A172 (cell line): ENCODE results near the gene CCDC88C. TPM values are rescaled to one million over a fixed set of nuclear protein-coding genes. Genes with fewer than 3 reads are reported as not detected.

Experiments used
- DNase-seq: peaks from one replicate; pipeline ENCODE4 v3.0.0-alpha.2; 2015; ENCODE audit warnings: low spot score
- total RNA-seq: library from RNA; depleted of rRNA; stranded (reverse); fragments of >200 nt; shearing (Covaris generic); gene quantifications from 2 replicates; pipeline ENCODE4 v1.2.3, GENCODE V29; 2014

Gene CCDC88C
- total RNA-seq, 1 experiment from 2014 or later = 4.7 TPM

DNA sequence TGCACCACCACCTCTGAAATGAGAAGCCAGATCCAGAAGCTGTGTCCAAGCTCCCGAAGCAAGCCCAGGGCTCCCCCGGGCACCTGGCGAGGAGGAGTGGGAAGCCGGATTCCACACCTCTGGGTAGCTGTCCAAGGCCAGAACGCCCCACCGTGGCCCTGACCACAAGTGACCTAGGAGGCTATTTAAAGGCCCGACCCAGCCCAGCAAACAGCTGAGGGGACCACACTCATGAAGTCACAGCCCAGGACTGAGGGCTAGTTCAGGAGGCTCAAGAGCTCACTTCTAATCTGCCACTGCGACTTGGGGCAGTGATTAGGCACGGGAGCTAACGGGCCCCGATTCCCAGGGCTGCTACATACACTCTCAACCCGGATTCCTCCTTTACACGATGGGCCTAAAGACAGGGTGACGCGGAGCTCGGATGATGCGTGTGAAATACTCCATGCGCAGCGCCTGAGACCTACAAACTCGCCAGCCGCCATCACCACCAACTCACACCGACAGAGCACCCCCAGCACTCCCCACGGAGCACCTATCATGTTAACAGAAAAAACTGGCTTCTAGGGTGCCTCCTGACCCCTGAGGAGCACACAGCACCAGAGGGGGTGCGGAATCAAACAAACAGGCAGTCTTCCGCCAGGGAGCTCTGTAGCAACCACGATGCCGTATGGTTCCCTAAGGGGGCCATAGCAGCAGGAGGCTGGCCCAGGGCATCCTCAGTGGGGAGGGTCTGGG is 89.1 kb downstream of the CCDC88C start:
- DNase-seq = no peak

DNA sequence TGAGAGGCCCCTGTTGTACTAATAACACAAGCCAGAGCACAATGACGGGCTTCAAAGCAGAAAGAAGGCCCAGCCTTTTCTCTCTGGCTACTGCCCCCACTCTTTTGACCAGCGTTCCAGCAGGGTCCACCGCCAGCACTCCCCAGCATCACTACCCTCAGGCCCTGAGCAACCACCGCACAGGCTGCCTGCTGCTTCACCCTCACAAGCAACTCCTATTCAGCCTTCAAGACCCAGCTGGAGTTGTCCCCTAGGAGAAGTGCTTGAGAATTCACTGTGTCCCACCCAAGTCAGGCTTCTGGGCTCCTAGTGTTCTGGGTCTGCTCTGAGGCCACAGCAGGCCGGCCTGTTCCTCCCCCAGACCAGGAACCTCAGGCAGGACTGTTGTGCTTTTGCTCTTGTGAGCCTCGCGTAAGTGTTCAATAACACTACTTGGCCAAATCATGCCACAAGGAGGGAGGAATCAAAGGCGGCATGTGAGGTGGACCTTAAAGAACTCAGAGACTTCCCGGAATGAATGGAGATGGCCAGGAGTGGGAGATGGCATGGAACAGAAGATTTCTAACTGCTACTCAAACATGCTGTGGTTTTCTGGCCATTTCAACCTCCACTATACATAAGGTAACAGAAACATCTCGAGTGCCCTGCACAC is 89.8 kb downstream of the CCDC88C start:
- no peak for DNase-seq

DNA sequence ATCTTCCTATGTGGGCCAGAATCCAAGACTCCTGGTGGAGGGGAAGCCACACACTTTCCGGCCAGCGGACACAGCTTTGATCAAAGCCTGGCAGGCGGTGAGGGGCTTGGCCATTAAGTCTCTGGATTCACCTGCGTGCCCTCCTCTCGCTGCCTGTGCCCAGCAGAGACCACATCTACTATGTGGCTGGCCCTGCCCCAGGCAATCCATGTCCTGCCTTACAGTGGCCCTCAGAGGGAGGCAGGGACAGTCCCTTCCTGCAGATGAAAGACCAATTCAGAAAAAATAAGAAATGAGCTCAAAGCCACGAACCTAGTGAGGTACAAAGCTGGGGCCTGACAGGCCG is 90.4 kb downstream of the CCDC88C start:
- DNase-seq = no peak

DNA sequence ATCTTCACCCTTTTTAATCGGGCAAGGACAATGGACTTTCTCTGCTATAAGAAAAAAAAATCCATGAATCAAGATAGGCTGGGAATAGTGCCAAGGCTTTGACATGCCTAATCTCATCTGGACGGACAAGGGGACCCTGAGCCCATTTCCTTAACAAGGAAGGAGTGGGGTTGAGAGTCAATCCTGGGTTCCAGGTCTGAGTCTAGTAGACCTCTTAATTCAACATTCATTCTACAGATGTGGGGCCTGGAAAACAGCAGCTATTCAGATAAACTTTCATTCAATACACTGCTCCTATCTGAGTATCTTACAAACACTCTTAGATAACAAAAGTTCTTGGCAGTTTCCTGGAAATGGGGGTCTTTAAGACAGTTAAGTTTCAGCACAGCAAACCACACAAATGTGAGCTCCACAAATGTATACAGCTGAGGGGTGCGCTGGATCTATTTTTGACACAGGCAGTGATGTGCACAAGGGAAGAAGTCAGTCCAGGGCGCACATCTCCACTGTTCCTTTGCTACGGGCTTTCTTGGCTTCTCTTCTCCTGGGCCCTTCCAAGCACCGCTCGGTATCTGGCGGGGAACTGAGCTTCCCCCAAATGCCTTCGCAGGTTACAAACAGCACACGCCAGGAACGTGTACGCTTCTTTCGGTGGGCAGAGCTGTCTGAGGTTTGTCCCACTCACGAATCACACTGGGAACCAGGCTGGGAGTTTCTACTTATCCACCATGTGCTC is 90.9 kb downstream of the CCDC88C start:
- no peak for DNase-seq

DNA sequence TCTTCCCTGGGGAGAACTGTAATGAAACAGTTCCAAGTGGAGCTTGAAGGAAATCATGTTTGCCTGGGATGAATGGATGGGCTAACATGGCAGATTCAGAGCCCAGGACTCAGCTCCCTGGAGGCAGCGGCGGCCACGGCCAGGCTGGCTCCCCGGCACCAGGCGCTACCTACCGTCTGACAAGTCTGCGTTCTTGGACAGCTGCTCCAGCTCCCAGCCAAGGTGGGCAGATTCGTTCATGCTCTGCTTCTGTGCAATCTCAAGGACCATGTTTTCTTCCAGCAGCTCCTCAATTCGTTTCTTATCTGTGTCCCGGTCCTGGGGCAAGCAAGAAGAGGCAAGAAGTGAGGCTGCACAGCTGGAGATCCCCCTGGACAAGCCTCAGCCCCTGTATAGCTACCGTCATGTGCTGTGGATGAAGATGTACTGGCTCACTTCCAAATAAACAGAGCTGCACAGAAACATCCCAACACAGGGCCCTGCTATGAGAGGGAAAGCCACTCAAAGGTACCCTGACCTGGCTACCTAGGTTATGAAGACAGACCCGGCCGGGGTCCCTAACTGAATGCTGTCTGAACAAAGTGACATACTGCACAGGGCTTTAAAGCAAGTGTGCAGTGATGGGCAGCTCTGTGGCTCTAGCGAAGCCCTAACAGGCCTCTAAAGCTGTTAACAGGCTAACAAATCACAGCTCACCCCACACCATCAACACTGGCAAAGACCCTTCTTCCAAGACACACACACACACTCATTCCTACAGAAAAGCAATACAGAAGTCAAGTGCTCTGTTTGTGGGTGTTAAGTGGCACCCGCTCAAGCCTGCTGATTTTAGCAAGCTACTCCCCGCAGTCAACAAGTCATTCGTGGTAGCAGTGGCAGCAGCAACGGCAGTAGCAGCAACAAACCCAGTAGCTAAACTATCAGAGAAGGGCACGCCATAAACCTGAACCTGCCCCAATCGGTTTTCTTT is 92.7 kb downstream of the CCDC88C start:
- no peak for DNase-seq

DNA sequence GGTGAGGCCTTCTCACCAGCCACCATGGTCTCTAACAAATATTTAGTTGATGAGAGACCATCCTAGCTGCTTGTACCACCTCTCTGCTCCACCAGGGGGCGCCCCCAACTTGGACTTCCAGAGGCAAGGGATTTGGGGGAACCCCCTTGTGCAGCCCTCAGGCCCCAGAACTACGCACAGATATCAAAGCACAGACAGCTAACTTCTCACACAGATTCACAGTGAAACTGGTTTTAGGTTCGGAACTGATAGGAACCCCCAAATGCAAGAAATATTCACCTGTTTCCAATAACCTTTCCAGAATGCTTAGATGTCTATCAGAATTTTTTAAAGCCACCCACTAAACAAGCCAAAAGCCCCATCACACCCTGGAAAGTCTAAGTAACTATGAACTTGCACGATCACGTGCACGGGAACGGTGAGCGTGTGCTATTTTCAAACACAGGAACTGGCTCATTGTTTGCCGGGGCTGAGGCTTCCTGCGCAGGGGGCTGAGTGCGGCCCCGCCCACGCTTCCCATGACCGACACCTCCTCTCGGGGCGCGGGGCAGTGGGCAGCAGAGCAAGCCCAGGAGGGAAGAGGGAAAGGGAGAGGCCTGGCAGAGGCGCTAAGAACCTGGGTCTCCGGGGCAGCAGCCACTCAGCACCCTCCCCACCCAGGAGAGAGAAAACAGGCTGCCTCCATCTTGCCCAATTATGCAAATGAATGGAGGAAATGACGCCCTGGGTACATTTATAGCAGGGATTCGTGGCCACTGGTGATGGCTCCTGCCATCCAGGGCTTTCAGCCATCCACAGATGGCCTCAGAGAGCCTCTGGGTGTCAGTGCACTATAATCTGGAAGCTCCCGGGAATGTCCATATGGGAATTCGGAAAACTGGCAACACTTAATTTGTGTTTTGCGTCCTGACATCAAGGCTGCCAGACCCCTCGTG is 93.7 kb downstream of the CCDC88C start:
- DNase-seq = peak; percentile 56

DNA sequence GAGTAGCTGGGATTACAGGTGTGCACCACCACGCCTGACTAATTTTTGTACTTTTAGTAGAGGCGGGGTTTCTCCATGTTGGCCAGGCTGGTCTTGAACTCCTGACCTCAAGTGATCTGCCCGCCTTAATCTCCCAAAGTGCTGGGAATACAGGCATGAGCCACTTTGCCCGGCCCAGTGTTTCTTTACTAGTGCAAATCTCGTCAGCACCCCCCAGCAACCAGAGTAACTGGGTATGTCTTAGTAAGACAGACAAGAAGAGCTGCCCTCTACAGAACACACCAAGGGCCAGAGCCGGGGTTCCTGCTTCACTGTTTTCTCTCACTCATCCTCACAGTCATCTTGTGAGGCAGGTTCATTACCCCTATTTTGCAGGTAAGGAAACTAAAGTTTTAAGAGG is 94.6 kb downstream of the CCDC88C start:
- DNase-seq = no peak

DNA sequence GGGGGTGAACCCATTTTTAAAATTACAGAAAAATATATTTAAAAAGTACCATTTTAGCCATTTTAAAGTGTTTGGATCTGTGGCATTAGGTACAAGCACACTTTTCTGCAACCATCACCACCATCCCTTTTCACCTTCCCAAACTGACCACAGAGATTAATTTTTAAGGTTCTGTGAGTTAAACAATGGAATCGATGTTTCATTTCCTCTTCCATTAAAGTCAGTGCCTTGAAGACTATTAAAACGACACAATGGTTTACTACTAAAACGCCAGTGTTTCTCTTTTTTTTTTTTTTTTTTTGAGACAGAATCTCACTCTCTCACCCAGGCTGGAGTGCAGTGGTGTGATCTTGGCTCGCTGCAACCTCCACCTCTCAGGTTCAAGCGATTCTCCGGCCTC is 95.0 kb downstream of the CCDC88C start:
- DNase-seq = no peak

DNA sequence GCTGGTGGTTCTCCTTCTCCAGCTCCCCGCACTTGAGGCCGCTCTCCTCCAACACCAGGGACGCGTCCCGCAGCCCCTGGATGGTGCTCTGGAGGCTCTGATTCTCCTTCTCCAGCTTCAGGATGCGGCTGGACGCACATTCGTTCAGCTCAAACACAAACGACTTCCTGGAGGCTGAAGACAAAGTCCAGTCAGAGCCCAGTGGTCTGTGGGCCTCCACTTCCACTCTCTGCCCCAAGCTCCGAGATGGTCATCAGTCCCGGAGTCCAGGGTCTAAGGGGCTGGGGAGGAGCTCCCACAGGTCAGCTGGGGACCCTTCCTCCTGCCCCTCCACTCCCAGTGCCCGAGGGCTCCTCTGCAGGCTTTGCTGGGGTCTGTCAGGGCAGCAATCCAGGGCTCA is 96.5 kb downstream of the CCDC88C start:
- no peak for DNase-seq

DNA sequence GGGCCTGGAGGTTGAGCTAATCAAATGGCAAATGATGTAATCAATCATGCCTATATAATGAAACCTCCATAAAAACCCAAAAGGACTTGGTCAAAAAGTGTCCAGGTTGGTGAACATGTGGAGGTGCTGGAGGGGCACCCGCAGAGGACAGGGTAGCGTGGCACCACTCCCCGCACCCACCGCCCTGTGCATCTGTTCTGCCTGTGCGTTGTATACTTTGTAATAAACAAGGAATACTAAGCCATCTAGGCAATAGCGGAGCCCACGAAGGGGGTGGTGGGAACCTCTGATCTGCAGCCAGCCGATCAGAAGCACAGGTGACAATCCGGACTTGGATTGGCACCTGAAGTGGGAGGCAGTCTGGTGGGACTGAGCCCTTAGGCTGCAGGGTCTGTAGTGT is 97.4 kb downstream of the CCDC88C start:
- no peak for DNase-seq

DNA sequence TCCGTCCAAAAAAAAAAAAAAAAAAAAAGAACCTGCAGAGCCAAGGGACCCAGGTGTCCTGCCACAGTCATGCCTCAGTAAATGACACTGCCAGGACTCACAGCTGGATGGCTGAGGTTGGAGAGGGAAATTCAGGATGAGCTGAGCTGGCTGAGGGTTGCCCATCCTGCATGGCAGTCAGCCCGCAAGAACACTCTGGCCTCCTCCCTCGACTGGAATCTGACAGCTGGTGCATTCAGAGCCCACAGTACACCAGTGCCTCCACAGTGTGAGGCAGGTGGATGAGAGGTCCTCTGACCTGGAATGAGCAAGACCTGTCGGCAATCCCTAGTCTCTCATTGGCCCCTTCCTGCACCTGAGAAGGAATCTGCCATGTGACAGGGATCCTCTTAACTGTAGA is 98.7 kb downstream of the CCDC88C start:
- no peak for DNase-seq

DNA sequence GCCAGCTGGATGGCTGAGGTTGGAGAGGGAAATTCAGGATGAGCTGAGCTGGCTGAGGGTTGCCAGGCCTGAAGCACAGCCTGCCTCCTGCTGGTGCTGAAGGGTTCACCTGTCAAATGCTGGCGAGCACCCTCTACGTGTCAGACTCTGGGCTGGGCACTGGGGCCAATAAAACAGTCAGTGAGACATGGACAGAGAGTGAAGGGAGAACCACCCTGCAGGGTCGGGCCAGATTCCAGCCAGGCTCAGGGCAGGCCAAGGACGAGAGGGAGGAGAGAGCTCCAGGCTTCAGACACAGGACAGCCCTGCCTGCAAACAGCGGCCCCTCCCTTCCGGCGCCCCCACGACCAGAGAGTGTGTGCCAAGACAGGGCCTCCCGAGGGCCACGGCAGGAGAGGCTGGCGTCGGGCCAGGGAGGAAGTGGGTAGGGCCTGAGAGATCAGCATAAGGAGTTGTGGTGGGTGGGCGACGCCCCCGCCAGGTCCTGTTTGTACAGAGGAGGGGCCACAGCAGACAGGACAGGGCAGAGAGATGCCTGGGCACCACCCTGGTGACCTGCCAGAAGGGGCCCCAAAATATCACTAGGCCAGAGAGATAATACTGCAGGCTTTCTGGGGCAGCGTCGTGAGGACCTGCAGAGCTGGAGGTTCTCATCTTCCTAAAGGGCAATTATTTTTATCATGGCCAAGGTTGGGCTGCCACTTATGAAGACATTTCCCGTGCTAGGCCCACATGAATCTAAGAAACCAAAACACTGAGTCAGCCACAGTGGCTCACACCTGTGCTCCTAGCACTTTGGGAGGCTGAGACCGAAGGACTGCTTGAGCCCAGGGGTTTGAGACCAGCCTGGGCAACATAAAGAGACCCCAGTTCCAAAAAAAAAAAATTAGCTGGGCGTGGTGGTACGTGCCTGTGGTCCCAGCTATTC is 100.0 kb downstream of the CCDC88C start:
- peak; percentile 3 for DNase-seq

DNA sequence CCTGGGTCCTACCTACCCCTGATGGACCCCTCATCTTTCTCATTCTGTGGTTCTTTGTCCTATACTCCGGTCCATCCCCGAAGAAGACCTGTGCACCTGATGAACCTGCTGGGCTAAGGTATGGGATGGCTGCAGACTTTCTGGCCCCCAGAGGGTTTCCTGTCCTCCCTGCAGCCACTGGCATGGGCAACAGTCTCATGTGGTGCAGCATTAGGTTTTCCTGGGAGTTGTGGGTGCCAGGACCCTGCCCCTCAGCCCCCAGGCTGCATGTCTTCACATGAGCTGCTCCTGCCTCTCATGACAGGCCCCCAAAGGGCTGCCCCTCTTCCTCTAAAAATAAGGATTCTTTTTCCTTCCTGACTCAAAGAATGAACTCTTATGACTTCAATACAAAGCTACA is 100.9 kb downstream of the CCDC88C start:
- DNase-seq = no peak

DNA sequence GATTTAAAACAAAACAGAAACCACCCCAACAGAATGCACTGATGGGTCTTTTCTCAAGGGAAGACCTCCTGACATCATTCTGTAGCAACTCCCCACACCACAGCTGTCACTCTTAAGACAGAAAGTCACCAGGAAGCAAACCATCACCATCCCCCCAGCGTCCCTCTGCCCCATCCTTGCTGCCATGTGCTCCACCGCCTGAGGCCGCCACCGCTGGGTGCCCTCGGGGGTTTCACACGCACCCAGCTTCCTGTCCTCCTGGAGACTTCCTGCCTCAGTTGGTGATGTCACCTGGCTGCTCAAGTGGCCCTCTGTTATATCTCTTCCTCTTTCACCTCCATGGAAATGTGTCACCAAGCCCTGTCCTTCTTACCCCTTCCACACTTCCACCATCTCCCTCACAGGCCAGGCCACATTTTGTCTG is 101.8 kb downstream of the CCDC88C start:
- no peak for DNase-seq

DNA sequence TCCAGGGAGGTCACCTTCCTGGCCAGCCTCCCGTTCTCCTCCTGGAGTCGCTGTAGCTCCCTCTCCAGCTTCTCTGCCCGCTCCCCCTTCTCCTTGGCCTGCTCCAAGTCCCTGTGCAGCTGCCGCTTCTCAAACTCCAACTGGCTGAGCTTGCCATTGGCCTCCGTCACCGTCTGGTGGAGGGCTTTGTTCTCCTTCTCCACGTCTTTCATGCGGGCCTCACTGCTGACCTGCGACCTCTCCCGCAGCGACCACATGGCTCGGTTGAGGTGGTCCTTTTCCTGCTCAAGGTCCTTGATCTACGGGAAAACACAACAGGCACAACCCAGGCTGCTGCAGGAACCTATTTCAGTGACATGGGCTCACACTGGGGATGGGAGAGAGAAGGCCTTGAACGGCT is 103.8 kb downstream of the CCDC88C start:
- no peak for DNase-seq

DNA sequence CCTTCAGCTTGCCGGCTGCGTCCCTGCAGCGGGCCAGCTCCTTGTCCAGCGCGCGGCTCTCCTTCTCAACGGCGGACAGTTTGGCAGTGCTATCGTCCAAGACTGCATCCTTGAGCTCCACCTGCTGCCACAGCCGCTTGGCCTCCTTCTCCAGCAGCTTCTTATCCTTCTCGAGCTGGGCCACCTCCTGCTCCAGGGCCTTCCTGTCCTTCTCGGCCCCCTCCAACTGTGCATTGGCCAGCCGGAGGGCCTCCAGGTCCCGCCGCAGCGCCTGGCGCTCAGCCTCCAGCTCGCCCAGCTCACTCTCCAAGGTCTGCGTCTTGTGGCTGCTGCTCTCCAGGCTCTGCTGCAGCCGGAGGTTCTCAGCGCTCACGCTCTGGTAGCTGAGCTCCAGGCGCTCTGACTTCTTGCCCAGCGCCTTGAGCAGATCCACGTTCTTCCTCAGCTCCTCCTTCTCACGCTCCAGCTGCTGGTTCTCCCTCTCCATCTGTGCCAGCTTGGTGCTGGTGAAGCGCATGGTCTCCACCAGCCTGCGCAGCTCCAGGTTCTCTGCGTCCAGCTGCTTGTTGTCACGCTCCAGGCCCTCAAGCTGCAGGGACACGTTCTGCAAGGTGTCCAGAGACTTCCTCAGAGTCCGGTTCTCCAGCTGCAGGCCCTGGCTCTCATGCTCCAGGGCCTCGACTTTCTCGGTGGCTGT is 104.3 kb downstream of the CCDC88C start:
- no peak for DNase-seq

DNA sequence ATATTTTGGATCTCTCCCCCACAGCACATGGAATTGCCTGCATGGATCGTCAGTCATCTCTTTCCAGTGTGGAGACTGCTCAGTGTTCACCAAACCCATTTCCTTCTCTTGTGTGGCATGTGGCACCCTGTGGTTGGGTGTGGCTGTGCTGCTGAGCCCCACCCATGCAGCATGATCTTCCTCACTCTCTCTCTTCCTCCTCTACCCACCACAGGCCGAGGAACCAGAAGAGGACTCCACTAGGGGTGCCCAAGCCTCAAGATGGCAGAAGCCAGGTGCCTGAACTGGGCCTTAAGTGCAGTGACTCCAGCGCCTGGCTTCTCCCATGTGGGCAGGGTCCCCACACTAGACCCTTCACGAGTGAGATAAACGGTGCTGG is 106.3 kb downstream of the CCDC88C start:
- peak; percentile 31 for DNase-seq

DNA sequence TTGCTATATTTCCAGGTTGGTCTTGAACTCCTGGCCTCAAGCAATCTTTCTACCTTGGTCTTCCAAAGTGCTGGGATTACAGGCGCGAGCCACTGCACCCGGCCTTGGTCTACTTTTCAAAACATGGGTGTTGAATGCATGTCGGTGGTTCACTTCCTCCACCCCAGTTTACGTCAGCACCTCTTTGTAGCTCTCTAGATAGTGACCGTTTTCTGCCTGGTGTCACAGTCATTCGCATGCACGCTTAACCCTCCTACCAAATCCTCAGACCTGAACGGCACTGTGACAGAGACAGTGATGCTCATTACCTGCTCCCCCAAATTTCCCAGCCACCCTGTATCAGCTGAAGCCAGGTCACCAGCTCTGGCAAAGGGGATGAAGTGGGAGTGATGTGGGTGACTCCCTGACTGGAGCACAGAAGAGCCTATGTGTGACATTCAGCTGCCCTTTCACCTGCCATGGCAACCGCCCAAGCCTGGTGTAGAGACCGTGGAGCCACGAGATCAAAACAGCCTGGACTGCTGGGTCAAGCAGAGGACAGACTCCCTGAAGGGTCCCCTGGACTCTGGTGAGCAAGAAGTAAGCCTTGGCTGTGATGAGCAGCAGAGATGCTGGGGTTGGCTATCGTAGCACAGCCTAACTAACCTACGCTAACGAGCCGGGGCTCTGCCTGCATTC is 106.9 kb downstream of the CCDC88C start:
- no peak for DNase-seq
